Calu3 (cell line): ENCODE results near the gene ITPK1. TPM values are rescaled to one million over a fixed set of nuclear protein-coding genes. Genes with fewer than 3 reads are reported as not detected.

Experiments used
- BruUV-seq: library from RNA; stranded (reverse); fragments of 400-500 nt; replicated peaks from 2 replicates; lab custom pipeline; 2021; lab: Mats Ljungman, UMichigan
- CTCF ChIA-PET: fragments of 300-600 bp; sonication (Branson Sonifier 250); formaldehyde crosslinking; loops from one replicate; lab custom pipeline; 2022; ENCODE audit warnings: antibody characterized with exemption; lab: Charles Lee
- DNase-seq: peaks from one replicate; pipeline ENCODE4 v3.0.0; 2022
- H3K27ac Mint-ChIP-seq: one replicate; pipeline ENCODE4 v1.8.0; 2022; ENCODE audit warnings: mixed read lengths; ENCODE audit not compliant: unreplicated experiment
- H3K27me3 Mint-ChIP-seq: one replicate; pipeline ENCODE4 v1.8.0; 2022; ENCODE audit warnings: mixed read lengths; ENCODE audit not compliant: unreplicated experiment
- H3K36me3 Mint-ChIP-seq: one replicate; pipeline ENCODE4 v1.8.0; 2022; ENCODE audit warnings: mild to moderate bottlenecking, moderate library complexity, mixed read lengths; ENCODE audit not compliant: insufficient read depth, unreplicated experiment
- H3K4me1 Mint-ChIP-seq: one replicate; pipeline ENCODE4 v1.8.0; 2022; ENCODE audit warnings: mild to moderate bottlenecking, low read depth, mixed read lengths; ENCODE audit not compliant: unreplicated experiment
- H3K4me3 Mint-ChIP-seq: one replicate; pipeline ENCODE4 v1.8.0; 2022; ENCODE audit warnings: mild to moderate bottlenecking, low read depth, moderate library complexity, mixed read lengths; ENCODE audit not compliant: unreplicated experiment
- H3K9me3 Mint-ChIP-seq: one replicate; pipeline ENCODE4 v1.8.0; 2022; ENCODE audit warnings: low read depth, mixed read lengths; ENCODE audit not compliant: unreplicated experiment
- CTCF ChIP-seq: fragments of 200-600 bp; IDR thresholded peaks from one replicate; pipeline ENCODE4 v1.8.0; 2022; ENCODE audit warnings: antibody characterized with exemption; ENCODE audit not compliant: unreplicated experiment
- intact Hi-C: fragments of 100-400 bp; cut with micrococcal nuclease; formaldehyde crosslinking; loops from one replicate; pipeline ENCODE4 v1.10.0; 2022; ENCODE audit not compliant: unreplicated experiment
- total RNA-seq: library from RNA; stranded (reverse); gene quantifications from 2 replicates; pipeline ENCODE4 v1.2.3, GENCODE V29; 2022

ITPK1 gene
- total RNA-seq, 1 experiment from 2014 or later, result 94.3 TPM

GRCh38 chr14:92949496-92950192 is 166.1 kb downstream of the ITPK1 start:
- no peak overlapping the region for H3K4me3 Mint-ChIP-seq
- no peak for TF ChIP-seq CTCF
- CTCF ChIA-PET, result interaction anchor here (0.6 kb wide), 1 partner anchor 181 kb away, joined by 4 read pairs; no protein-coding TSS in a partner anchor
- no peak for DNase-seq
- H3K4me1 Mint-ChIP-seq, result peaks cover 16% of the 10 kb centered on the region
- no peaks in the 10 kb centered on the region for H3K27me3 Mint-ChIP-seq
- intact Hi-C loops, result loop anchor here (5.0 kb wide), 2 partner anchors 67 to 98 kb away; no protein-coding TSS in a partner anchor
- peaks cover 55% of the 10 kb centered on the region for H3K36me3 Mint-ChIP-seq
- no peaks in the 10 kb centered on the region for H3K9me3 Mint-ChIP-seq
- H3K27ac Mint-ChIP-seq, result no peak overlapping the region
- no TSS peak for BruUV-seq

GRCh38 chr14:92948647-92949046 is 167.1 kb downstream of the ITPK1 start:
- TF ChIP-seq CTCF, result no peak
- Mint-ChIP-seq H3K27ac (no peak overlapping the region), H3K27me3 (no peaks in the 10 kb centered on the region), H3K9me3 (no peaks in the 10 kb centered on the region), H3K4me3 (no peak overlapping the region), H3K4me1 (peaks cover 16% of the 10 kb centered on the region), H3K36me3 (peaks cover 57% of the 10 kb centered on the region)
- CTCF ChIA-PET, result no interaction called here
- DNase-seq, result no peak
- intact Hi-C loops, result loop anchor here (5.0 kb wide), 2 partner anchors 66 to 99 kb away; no protein-coding TSS in a partner anchor
- no TSS peak for BruUV-seq

GRCh38 chr14:92946847-92947545 is 168.7 kb downstream of the ITPK1 start:
- Mint-ChIP-seq H3K4me3 (peak overlapping the region; percentile 2), H3K36me3 (peaks cover 52% of the 10 kb centered on the region), H3K27me3 (no peaks in the 10 kb centered on the region), H3K27ac (peak overlapping the region; percentile 86), H3K4me1 (peaks cover 16% of the 10 kb centered on the region), H3K9me3 (no peaks in the 10 kb centered on the region)
- DNase-seq, result no peak
- TF ChIP-seq CTCF, result no peak
- BruUV-seq, result no TSS peak
- intact Hi-C loops, result loop anchor here (5.0 kb wide), 2 partner anchors 65 to 100 kb away; no protein-coding TSS in a partner anchor
- CTCF ChIA-PET, result interaction anchor here (0.7 to 1.1 kb wide), 6 partner anchors 66 to 473 kb away, joined by 3 to 7 read pairs (median 3); partner anchors contain the start of gene MOAP1

GRCh38 chr14:92945959-92946846 is 169.5 kb downstream of the ITPK1 start:
- Mint-ChIP-seq H3K27ac (peak overlapping the region; percentile 86), H3K36me3 (peaks cover 57% of the 10 kb centered on the region), H3K9me3 (no peaks in the 10 kb centered on the region), H3K4me3 (peak overlapping the region; percentile 2), H3K27me3 (no peaks in the 10 kb centered on the region), H3K4me1 (peaks cover 16% of the 10 kb centered on the region)
- intact Hi-C loops, result loop anchor here (5.0 kb wide), 2 partner anchors 64 to 101 kb away; no protein-coding TSS in a partner anchor
- no TSS peak for BruUV-seq
- CTCF ChIA-PET, result interaction anchor here (0.7 to 1.1 kb wide), 5 partner anchors 65 to 273 kb away, joined by 3 to 7 read pairs (median 3); partner anchors contain the start of gene MOAP1
- DNase-seq, result peak; percentile 92
- no peak for TF ChIP-seq CTCF
